GM10248 (cell line): ENCODE measurements around the gene EPC2.
"Not testable (repeated sequence)": the region's sequence is repeated elsewhere in the genome, so short reads cannot be mapped to it uniquely, and the experiment has no call there.

ENCODE experiments used
- CTCF ChIA-PET: fragments of 300-600 bp; sonication (Branson Sonifier 250); formaldehyde crosslinking; extraction: SDS; loops from one replicate; lab custom pipeline; 2021; ENCODE audit warnings: antibody characterized with exemption; lab: Yijun Ruan, JAX
- POLR2A ChIA-PET: fragments of 350-650 bp; sonication (Branson Sonifier 250); formaldehyde crosslinking; extraction: SDS; loops from one replicate; lab custom pipeline; 2020; ENCODE audit warnings: antibody characterized with exemption; lab: Yijun Ruan, JAX
- DNase-seq: peaks from one replicate; pipeline ENCODE4 v3.0.0; 2012; ENCODE audit errors: extremely low spot score
- TF ChIP-seq, protein P1 (sequence below): IDR thresholded peaks from 2 replicates; pipeline ENCODE4 v1.5.1; 2012; ENCODE audit warnings: mild to moderate bottlenecking, low read depth; ENCODE audit errors: extremely low read depth, missing control alignments, control extremely low read depth

EPC2 gene

DNA sequence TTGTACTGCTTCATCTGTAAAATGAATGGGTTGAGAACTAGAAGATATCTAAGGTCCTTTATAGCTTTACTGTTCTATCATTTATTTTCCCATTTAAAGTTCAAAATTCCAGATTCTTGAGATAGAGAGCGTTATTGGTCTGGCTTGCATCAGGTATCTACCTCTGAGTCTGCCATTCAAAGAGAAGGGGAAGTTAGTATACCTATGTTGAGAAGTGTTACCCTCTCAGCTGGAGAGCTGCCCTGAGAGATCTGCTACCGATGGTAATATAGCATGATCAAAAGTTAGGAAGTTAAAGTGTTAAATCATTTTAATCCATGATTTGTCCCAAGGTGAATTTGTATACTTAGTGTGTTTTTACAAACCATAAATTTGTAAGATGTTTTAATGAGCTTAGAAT lies 7.4 kb downstream of the EPC2 start:
- no peak for DNase-seq
- CTCF ChIA-PET: interaction anchor here (0.9 to 1.3 kb wide), 2 partner anchors 10 to 35 kb away, joined by 3 to 4 read pairs; no protein-coding TSS in a partner anchor
- TF ChIP-seq, protein P1, sequence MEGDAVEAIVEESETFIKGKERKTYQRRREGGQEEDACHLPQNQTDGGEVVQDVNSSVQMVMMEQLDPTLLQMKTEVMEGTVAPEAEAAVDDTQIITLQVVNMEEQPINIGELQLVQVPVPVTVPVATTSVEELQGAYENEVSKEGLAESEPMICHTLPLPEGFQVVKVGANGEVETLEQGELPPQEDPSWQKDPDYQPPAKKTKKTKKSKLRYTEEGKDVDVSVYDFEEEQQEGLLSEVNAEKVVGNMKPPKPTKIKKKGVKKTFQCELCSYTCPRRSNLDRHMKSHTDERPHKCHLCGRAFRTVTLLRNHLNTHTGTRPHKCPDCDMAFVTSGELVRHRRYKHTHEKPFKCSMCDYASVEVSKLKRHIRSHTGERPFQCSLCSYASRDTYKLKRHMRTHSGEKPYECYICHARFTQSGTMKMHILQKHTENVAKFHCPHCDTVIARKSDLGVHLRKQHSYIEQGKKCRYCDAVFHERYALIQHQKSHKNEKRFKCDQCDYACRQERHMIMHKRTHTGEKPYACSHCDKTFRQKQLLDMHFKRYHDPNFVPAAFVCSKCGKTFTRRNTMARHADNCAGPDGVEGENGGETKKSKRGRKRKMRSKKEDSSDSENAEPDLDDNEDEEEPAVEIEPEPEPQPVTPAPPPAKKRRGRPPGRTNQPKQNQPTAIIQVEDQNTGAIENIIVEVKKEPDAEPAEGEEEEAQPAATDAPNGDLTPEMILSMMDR: no peak
- POLR2A ChIA-PET: interaction anchor here (0.7 kb wide), 1 partner anchor 8 kb away, joined by 3 read pairs; no protein-coding TSS in a partner anchor

DNA sequence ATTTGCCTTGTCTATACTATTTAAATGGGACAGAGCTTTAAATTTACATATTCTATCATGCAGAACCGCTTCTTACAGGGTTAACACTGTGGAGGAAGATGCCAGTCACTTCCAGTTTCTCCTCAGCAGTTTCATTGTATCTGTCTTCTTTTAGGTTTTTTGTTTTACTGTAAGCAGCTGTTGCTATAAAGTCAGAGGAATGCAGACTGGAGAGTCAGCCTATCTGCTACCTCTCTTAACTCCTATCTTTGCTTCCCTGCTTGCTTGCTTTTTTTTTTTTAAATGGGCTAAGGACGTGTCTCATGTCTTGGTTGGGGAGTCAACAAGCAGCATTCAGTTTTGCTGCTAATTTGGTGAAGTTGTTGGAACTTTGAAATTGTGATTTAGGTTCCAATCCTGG lies 8.9 kb downstream of the EPC2 start:
- ChIA-PET POLR2A (interaction anchor here (0.6 kb wide), 1 partner anchor 11 kb away, joined by 3 read pairs; no protein-coding TSS in a partner anchor), CTCF (interaction anchor here (0.9 to 1.3 kb wide), 2 partner anchors 11 to 15 kb away, joined by 3 to 6 read pairs; no protein-coding TSS in a partner anchor)
- TF ChIP-seq, protein P1: no peak
- peak; percentile 21 for DNase-seq

DNA sequence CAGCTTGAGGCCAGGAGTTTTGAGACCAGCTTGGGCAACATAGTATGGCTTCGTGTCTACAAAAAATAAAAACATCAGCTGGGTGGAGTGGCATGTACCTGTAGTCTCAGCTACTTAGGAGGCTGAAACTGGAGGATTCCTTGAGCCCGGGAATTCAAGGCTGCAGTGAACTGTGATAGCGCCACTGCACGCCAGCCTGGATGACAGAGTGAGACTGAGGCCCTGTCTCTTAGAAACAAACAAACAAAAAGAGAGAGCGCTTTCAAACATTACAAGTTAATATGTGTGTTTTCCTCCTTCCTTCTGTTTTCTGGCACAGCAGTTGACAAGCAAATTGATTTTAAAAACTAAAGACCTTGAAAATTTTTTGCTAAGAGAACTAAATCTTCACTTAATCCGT lies 9.9 kb downstream of the EPC2 start:
- no peak for DNase-seq
- TF ChIP-seq, protein P1: no peak
- ChIA-PET CTCF (no interaction called here), POLR2A (no interaction called here)

DNA sequence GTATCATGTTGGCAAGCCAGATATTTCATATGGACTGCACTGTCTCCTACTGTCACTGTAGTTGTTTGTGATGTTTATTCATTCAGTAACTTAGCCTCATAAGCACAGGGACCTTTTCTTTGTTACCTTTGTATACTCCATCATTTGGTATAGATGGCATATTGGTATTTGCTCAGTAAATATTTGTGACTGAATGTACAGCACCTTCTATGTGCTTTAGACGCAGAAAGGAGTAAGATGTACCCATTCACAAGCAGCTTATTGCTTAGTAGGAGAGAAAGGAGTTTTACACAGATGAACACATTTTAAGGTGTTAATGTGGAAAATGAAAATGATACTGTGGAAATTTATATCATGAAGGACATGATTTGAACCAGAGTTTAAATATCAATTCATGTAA lies 12.0 kb downstream of the EPC2 start:
- ChIA-PET POLR2A (no interaction called here), CTCF (interaction anchor here (0.9 to 1.3 kb wide), 2 partner anchors 10 to 11 kb away, joined by 3 read pairs; no protein-coding TSS in a partner anchor)
- TF ChIP-seq, protein P1: no peak
- no peak for DNase-seq

DNA sequence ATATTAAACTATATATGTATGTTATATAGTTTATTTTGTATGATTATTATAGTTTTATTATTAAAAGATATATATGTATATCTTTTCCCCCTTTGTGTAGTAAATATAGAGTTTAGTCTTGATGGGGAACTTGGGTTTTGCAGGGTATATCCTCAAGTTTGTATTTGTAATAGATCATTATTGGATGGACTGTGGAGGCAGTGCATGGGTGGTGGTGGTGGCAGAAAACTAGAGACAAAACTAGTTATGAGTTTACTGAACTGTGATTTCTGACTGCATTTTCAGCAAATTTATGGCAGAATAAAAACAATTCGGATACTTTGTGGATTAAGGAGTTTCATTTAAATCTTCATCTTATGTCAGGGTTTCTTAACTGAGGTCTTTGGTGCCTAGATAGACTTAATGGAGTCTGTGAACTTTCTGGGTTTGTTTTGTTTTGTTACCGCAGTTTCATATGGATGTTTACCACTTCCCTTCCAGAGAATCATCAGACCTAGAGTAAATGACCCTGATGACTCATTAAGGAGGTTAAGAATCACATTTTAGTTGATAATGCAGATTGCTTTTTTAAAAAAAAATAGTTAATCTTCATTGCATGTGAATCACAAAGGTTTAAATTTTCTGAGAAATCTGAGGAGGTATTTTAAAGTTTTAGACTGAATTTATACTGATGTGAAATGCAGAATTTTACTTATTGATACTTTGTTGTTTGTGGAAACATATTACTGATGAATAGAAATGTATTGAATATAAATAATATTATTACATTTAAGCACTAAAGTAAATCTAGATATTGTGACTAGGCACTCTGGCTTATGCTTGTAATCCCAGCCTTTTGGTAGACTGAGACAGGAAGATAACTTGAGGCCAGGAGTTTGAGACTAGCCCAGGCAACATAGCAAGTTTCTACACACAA lies 14.5 kb downstream of the EPC2 start:
- TF ChIP-seq, protein P1: no peak
- POLR2A ChIA-PET: no interaction called here
- DNase-seq: peak; percentile 27
- CTCF ChIA-PET: interaction anchor here (1.0 to 1.4 kb wide), 2 partner anchors 12 to 16 kb away, joined by 3 read pairs; no protein-coding TSS in a partner anchor

DNA sequence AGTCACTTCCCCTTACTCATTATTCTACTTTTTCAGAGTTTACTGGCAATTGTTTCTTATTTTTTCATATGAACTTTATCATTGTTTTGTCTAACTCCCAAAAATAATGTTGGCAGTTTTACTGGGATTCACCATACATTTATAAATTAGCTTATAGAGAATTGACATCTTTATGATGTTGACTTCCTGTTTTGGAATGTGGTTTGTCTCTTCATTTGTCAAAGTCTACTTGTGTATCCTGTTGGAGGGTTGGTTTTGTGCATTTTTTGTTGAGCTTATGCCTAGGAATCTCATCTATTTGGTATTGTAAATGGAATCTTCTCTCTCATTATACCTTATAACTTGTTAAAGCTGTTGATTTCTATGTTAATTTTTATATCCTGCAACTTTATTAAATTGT lies 16.4 kb downstream of the EPC2 start:
- no peak for DNase-seq
- ChIA-PET CTCF (interaction anchor here (1.0 to 1.7 kb wide), 4 partner anchors 15 to 671 kb away, joined by 3 to 5 read pairs (median 4); no protein-coding TSS in a partner anchor), POLR2A (interaction anchor here (0.5 kb wide), 1 partner anchor 13 kb away, joined by 5 read pairs; no protein-coding TSS in a partner anchor)
- TF ChIP-seq, protein P1: no peak

DNA sequence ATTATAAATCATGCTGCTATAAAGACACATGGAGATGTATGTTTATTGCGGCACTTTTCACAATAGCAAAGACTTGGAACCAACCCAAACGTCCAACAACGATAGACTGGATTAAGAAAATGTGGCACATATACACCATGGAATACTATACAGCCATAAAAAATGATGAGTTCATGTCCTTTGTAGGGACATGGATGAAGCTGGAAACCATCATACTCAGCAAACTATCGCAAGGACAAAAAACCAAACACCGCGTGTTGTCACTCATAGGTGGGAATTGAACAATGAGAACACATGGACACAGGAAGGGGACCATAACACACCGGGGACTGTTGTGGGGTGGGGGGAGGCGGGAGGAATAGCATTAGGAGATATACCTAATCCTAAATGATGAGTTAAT lies 17.8 kb downstream of the EPC2 start:
- POLR2A ChIA-PET, CTCF ChIA-PET, DNase-seq: not testable (repeated sequence)
